OCI-LY7 (cell line): ENCODE data around the gene PATE3.

Source experiments
- CTCF ChIP-seq: fragments of 200-600 bp; sonication (generic); conservative IDR thresholded peaks from 2 replicates; pipeline ENCODE4 v1.5.1; 2014; ENCODE audit warnings: mild to moderate bottlenecking, antibody characterized with exemption, low read length, moderate library complexity, mixed read lengths
- EZH2phosphoT487 ChIP-seq: fragments of 200-600 bp; sonication (generic); IDR thresholded peaks from 2 replicates; pipeline ENCODE4 v1.6.1; 2018; ENCODE audit warnings: low read depth, borderline replicate concordance, mild to moderate bottlenecking, mixed run types, antibody characterized with exemption, low read length, moderate library complexity, mixed read lengths

GRCh38 chr11:125799808-125800207 lies 11.9 kb downstream of the PATE3 start:
- TF ChIP-seq CTCF (no peak), EZH2phosphoT487 (no peak)
